NCI-H2107 treated with DMSO at 0.1 percent for 48 hours (cell line): ENCODE data around the gene FANCE.
"Not testable (repeated sequence)": the region's sequence is repeated elsewhere in the genome, so short reads cannot be mapped to it uniquely, and the experiment has no call there.

Experiments
- DNase-seq: peaks from one replicate; lab custom pipeline; 2025; ENCODE audit not compliant: unreplicated experiment; lab: John Stamatoyannopoulos, UW

Gene FANCE

GRCh38 chr6:35496036-35496840, 44.1 kb downstream of the FANCE start:
- no peak for DNase-seq

- no peak for DNase-seq
Measured at GRCh38 chr6:35496841-35497570, 44.9 kb downstream of the FANCE start, which contains the start of gene TEAD3. TSS of gene TEAD3 (minus strand) at chr6:35497079.

GRCh38 chr6:35497571-35498421, 45.7 kb downstream of the FANCE start:
- no peak for DNase-seq

GRCh38 chr6:35498422-35499067, 46.4 kb downstream of the FANCE start:
- DNase-seq, result no peak

- no peak for DNase-seq
Measured at GRCh38 chr6:35499372-35499771, 47.2 kb downstream of the FANCE start.

GRCh38 chr6:35500782-35501181, 48.6 kb downstream of the FANCE start:
- DNase-seq, result no peak

- DNase-seq, result no peak
Measured at GRCh38 chr6:35501784-35502183, 49.6 kb downstream of the FANCE start.

- DNase-seq, result peak; percentile 4
Measured at GRCh38 chr6:35503534-35503933, 51.4 kb downstream of the FANCE start.

GRCh38 chr6:35505999-35506412, 53.9 kb downstream of the FANCE start:
- no peak for DNase-seq

GRCh38 chr6:35506536-35506935, 54.4 kb downstream of the FANCE start:
- no peak for DNase-seq

- no peak for DNase-seq
Measured at GRCh38 chr6:35507221-35507620, 55.1 kb downstream of the FANCE start.

GRCh38 chr6:35508027-35508426, 55.9 kb downstream of the FANCE start:
- peak; percentile 5 for DNase-seq

- DNase-seq, result no peak
Measured at GRCh38 chr6:35508542-35508941, 56.4 kb downstream of the FANCE start.

GRCh38 chr6:35510916-35511561, 58.9 kb downstream of the FANCE start:
- no peak for DNase-seq

- no peak for DNase-seq
Measured at GRCh38 chr6:35511562-35511941, 59.4 kb downstream of the FANCE start.

- no peak for DNase-seq
Measured at GRCh38 chr6:35512006-35512405, 59.9 kb downstream of the FANCE start.

- DNase-seq, result no peak
Measured at GRCh38 chr6:35512740-35513139, 60.6 kb downstream of the FANCE start, which contains the start of gene TULP1. TSS of gene TULP1 (minus strand) at chr6:35512896. CDS start at chr6:35512858, 38 bp downstream.

- no peak for DNase-seq
Measured at GRCh38 chr6:35514587-35514986, 62.4 kb downstream of the FANCE start.

- not testable (repeated sequence) for DNase-seq
Measured at GRCh38 chr6:35515939-35516338, 63.8 kb downstream of the FANCE start.
